ENCODE results near the gene RNF220.

Gene RNF220

DNA sequence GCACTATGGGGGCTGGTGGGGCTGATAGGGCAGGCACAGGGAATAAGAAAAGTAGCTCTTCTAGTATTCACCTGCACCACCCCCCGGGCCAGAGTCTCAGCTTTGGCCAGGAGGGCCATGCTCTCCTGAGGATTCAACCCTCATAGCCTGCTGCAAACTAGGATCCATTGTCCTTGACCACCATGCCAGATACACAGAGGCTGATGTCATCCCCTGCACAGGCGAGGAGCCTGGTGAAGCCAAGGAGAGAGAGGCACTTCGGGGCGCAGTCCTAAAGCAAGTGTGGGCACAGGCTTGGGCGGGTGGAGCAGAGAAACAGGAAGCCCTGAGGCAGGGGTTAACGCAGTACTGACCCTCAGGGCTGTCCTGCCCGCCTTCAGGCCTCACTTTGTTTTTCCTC lies 239.8 kb downstream of the RNF220 start:
- Histone ChIP-seq H3K4me3 (ENCODE audit: low read depth, low read length) (no peak overlapping the region), H3K4me1 (ENCODE audit: control insufficient read depth, insufficient read depth, low read length) (no peaks in the 10 kb centered on the region), H3K9me3 (ENCODE audit: control insufficient read depth, insufficient read depth, low read length) (no peaks in the 10 kb centered on the region), H3K36me3 (ENCODE audit: control insufficient read depth, insufficient read depth, low read length) (peaks cover 55% of the 10 kb centered on the region), H3K27me3 (ENCODE audit: control insufficient read depth, insufficient read depth, low read length) (no peaks in the 10 kb centered on the region), H3K9ac (ENCODE audit: low read depth, low read length) (no peak overlapping the region)

DNA sequence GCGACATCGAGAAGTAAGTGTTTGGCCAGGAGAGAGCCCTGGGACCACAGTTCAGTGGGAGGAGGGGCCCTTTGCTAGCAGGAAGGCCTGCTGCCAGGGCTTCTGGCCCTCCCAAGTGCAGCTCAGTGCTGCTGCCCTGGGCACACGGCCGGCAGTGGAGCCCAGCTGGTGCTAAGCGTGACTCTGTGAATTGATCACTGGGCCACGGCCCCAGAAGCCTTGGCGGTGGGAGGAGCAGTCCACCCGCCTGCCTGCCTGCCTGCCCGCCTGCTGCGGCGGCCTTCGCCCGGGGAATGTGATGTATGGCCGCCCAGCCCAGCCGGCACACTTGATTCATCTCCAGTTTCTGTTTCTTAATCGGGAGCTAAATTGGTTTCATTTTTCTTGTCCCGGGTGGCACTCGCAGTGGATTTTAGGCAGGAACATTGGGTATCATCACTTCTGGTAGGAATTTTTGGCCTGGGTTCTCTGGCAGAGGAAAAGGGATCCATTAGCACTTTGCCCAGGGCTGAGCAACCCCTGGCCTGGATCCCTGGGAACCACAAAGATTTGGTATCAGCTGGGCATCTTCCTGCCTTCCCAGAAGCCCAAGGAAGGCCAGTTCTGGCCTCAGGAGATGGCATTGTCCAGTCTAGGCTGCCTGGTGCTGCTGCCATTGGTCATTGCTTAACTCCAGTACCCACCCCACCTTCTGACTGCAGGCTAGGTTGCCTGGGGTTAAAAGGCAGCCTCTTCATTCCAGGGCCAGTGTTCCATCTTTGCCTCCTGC lies 240.6 kb downstream of the RNF220 start:
- no peaks in the 10 kb centered on the region for H3K27me3 ChIP-seq (ENCODE audit: control insufficient read depth, insufficient read depth, low read length)
- H3K4me3 ChIP-seq (ENCODE audit: low read depth, low read length) = no peak overlapping the region
- H3K9ac ChIP-seq (ENCODE audit: low read depth, low read length) = no peak overlapping the region
- no peaks in the 10 kb centered on the region for H3K4me1 ChIP-seq (ENCODE audit: control insufficient read depth, insufficient read depth, low read length)
- H3K36me3 ChIP-seq (ENCODE audit: control insufficient read depth, insufficient read depth, low read length) = peaks cover 53% of the 10 kb centered on the region
- no peaks in the 10 kb centered on the region for H3K9me3 ChIP-seq (ENCODE audit: control insufficient read depth, insufficient read depth, low read length)

GRCh38 chr1:44646261-44647110 lies 241.4 kb downstream of the RNF220 start:
- Histone ChIP-seq H3K4me3 (ENCODE audit: low read depth, low read length) (no peak overlapping the region), H3K9ac (ENCODE audit: low read depth, low read length) (no peak overlapping the region), H3K27me3 (ENCODE audit: control insufficient read depth, insufficient read depth, low read length) (no peaks in the 10 kb centered on the region), H3K36me3 (ENCODE audit: control insufficient read depth, insufficient read depth, low read length) (peaks cover 52% of the 10 kb centered on the region), H3K9me3 (ENCODE audit: control insufficient read depth, insufficient read depth, low read length) (no peaks in the 10 kb centered on the region), H3K4me1 (ENCODE audit: control insufficient read depth, insufficient read depth, low read length) (no peaks in the 10 kb centered on the region)

- Histone ChIP-seq H3K9ac (ENCODE audit: low read depth, low read length) (no peak overlapping the region), H3K4me3 (ENCODE audit: low read depth, low read length) (no peak overlapping the region), H3K27me3 (ENCODE audit: control insufficient read depth, insufficient read depth, low read length) (no peaks in the 10 kb centered on the region), H3K9me3 (ENCODE audit: control insufficient read depth, insufficient read depth, low read length) (no peaks in the 10 kb centered on the region), H3K36me3 (ENCODE audit: control insufficient read depth, insufficient read depth, low read length) (peaks cover 48% of the 10 kb centered on the region), H3K4me1 (ENCODE audit: control insufficient read depth, insufficient read depth, low read length) (no peaks in the 10 kb centered on the region)
Measured at GRCh38 chr1:44647896-44648295, 242.8 kb downstream of the RNF220 start.

DNA sequence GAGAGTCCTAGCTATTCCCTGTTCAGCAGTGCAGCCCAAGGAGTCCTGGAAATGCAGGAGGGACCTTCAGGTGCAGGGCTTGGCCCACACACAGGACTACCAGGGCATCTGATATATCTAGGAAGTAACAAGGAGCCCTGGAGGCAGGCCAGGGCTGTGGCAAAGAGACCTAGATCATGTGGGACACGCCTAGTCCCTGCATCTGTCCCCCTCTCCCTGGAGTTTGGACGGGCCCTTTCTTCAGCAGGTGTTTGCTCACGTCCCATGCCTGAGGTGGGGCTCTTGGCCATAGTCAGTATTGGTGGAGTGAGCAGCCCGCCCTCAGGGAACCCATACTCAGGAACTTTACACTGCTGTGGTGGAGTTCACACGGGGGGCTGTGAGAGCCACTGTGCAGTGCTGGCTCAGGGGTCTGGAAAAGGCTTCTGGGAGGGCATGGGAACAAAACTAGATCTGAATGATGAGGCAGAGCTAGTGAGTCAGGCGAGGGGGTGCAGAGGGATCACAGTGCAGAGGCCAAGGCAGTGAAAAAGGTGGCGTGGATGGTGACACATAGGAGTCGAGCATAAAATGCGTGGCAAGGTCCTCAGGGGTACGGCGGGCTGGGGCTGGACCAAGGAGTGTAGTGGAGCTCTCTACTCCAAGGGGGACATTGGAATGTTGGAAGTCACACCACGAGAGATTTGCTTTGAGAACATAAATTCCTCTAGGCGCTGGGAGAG lies 243.6 kb downstream of the RNF220 start:
- Histone ChIP-seq H3K9me3 (ENCODE audit: control insufficient read depth, insufficient read depth, low read length) (no peaks in the 10 kb centered on the region), H3K36me3 (ENCODE audit: control insufficient read depth, insufficient read depth, low read length) (peaks cover 41% of the 10 kb centered on the region), H3K9ac (ENCODE audit: low read depth, low read length) (no peak overlapping the region), H3K4me1 (ENCODE audit: control insufficient read depth, insufficient read depth, low read length) (no peaks in the 10 kb centered on the region), H3K27me3 (ENCODE audit: control insufficient read depth, insufficient read depth, low read length) (no peaks in the 10 kb centered on the region), H3K4me3 (ENCODE audit: low read depth, low read length) (no peak overlapping the region)

DNA sequence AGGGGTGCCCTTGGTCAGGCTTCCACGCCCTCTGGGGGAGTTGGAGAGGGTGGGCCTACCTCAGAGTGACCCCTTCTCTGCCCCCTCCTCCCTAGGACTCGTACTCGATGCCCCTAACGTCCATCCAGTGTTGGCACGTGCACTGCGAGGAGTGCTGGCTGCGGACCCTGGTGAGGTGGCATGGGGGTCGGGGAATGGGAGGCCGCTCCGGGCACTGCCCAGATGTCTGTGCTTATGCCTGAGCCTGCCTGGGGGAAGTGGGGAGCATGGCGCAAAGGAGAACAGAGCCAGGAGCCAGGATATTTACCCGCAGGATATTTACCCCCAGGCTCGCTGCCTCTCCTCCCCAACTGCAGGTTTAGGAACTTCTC lies 244.7 kb downstream of the RNF220 start:
- peaks cover 37% of the 10 kb centered on the region for H3K36me3 ChIP-seq (ENCODE audit: control insufficient read depth, insufficient read depth, low read length)
- no peaks in the 10 kb centered on the region for H3K27me3 ChIP-seq (ENCODE audit: control insufficient read depth, insufficient read depth, low read length)
- H3K9ac ChIP-seq (ENCODE audit: low read depth, low read length) = no peak overlapping the region
- H3K9me3 ChIP-seq (ENCODE audit: control insufficient read depth, insufficient read depth, low read length) = no peaks in the 10 kb centered on the region
- H3K4me3 ChIP-seq (ENCODE audit: low read depth, low read length) = no peak overlapping the region
- no peaks in the 10 kb centered on the region for H3K4me1 ChIP-seq (ENCODE audit: control insufficient read depth, insufficient read depth, low read length)

- no peak overlapping the region for H3K4me3 ChIP-seq (ENCODE audit: low read depth, low read length)
- no peaks in the 10 kb centered on the region for H3K9me3 ChIP-seq (ENCODE audit: control insufficient read depth, insufficient read depth, low read length)
- H3K36me3 ChIP-seq (ENCODE audit: control insufficient read depth, insufficient read depth, low read length) = peaks cover 34% of the 10 kb centered on the region
- no peak overlapping the region for H3K9ac ChIP-seq (ENCODE audit: low read depth, low read length)
- no peaks in the 10 kb centered on the region for H3K4me1 ChIP-seq (ENCODE audit: control insufficient read depth, insufficient read depth, low read length)
- H3K27me3 ChIP-seq (ENCODE audit: control insufficient read depth, insufficient read depth, low read length) = no peaks in the 10 kb centered on the region
Measured at GRCh38 chr1:44650159-44650831, 245.2 kb downstream of the RNF220 start.

GRCh38 chr1:44651069-44651468 lies 246.0 kb downstream of the RNF220 start:
- Histone ChIP-seq H3K9me3 (ENCODE audit: control insufficient read depth, insufficient read depth, low read length) (no peaks in the 10 kb centered on the region), H3K9ac (ENCODE audit: low read depth, low read length) (no peak overlapping the region), H3K4me1 (ENCODE audit: control insufficient read depth, insufficient read depth, low read length) (no peaks in the 10 kb centered on the region), H3K36me3 (ENCODE audit: control insufficient read depth, insufficient read depth, low read length) (peaks cover 30% of the 10 kb centered on the region), H3K27me3 (ENCODE audit: control insufficient read depth, insufficient read depth, low read length) (no peaks in the 10 kb centered on the region), H3K4me3 (ENCODE audit: low read depth, low read length) (no peak overlapping the region)

- peaks cover 21% of the 10 kb centered on the region for H3K36me3 ChIP-seq (ENCODE audit: control insufficient read depth, insufficient read depth, low read length)
- no peaks in the 10 kb centered on the region for H3K27me3 ChIP-seq (ENCODE audit: control insufficient read depth, insufficient read depth, low read length)
- H3K4me1 ChIP-seq (ENCODE audit: control insufficient read depth, insufficient read depth, low read length) = no peaks in the 10 kb centered on the region
- H3K4me3 ChIP-seq (ENCODE audit: low read depth, low read length) = no peak overlapping the region
- H3K9ac ChIP-seq (ENCODE audit: low read depth, low read length) = no peak overlapping the region
- H3K9me3 ChIP-seq (ENCODE audit: control insufficient read depth, insufficient read depth, low read length) = no peaks in the 10 kb centered on the region
Measured at GRCh38 chr1:44652445-44653106, 247.5 kb downstream of the RNF220 start.

- H3K9me3 ChIP-seq (ENCODE audit: control insufficient read depth, insufficient read depth, low read length) = no peaks in the 10 kb centered on the region
- H3K36me3 ChIP-seq (ENCODE audit: control insufficient read depth, insufficient read depth, low read length) = peaks cover 19% of the 10 kb centered on the region
- no peak overlapping the region for H3K9ac ChIP-seq (ENCODE audit: low read depth, low read length)
- H3K4me3 ChIP-seq (ENCODE audit: low read depth, low read length) = no peak overlapping the region
- no peaks in the 10 kb centered on the region for H3K4me1 ChIP-seq (ENCODE audit: control insufficient read depth, insufficient read depth, low read length)
- H3K27me3 ChIP-seq (ENCODE audit: control insufficient read depth, insufficient read depth, low read length) = no peaks in the 10 kb centered on the region
Measured at GRCh38 chr1:44653107-44653964, 248.3 kb downstream of the RNF220 start.

All from iPS-15b (cell line).